GM19455 (cell line): ENCODE results near the gene MAP2K5.

Source experiments
- ATAC-seq: cut with Tn5 transposase; IDR thresholded peaks from one replicate; pipeline ENCODE4 v1.9.1; 2021; ENCODE audit not compliant: unreplicated experiment

The MAP2K5 gene

GRCh38 chr15:67746022-67746421, 203.5 kb downstream of the MAP2K5 start:
- no peak for ATAC-seq

GRCh38 chr15:67746450-67746849, 203.9 kb downstream of the MAP2K5 start:
- ATAC-seq = no peak

GRCh38 chr15:67747921-67748320, 205.4 kb downstream of the MAP2K5 start:
- no peak for ATAC-seq

GRCh38 chr15:67750371-67750770, 207.9 kb downstream of the MAP2K5 start:
- ATAC-seq = no peak

- ATAC-seq = no peak
Measured at GRCh38 chr15:67753891-67754290, 211.4 kb downstream of the MAP2K5 start.

- no peak for ATAC-seq
Measured at GRCh38 chr15:67755264-67755663, 212.8 kb downstream of the MAP2K5 start.

GRCh38 chr15:67755936-67756335, 213.4 kb downstream of the MAP2K5 start:
- no peak for ATAC-seq

GRCh38 chr15:67758619-67759300, 216.3 kb downstream of the MAP2K5 start:
- no peak for ATAC-seq

GRCh38 chr15:67760901-67761300, 218.4 kb downstream of the MAP2K5 start:
- no peak for ATAC-seq

GRCh38 chr15:67761343-67761742, 218.8 kb downstream of the MAP2K5 start:
- no peak for ATAC-seq

GRCh38 chr15:67762610-67763368, 220.3 kb downstream of the MAP2K5 start:
- ATAC-seq = peak; percentile 83

GRCh38 chr15:67765701-67766100, 223.2 kb downstream of the MAP2K5 start:
- no peak for ATAC-seq

- no peak for ATAC-seq
Measured at GRCh38 chr15:67766968-67767367, 224.5 kb downstream of the MAP2K5 start.

GRCh38 chr15:67768313-67768977, 225.9 kb downstream of the MAP2K5 start:
- ATAC-seq = no peak

- ATAC-seq = no peak
Measured at GRCh38 chr15:67769497-67770357, 227.2 kb downstream of the MAP2K5 start.

GRCh38 chr15:67770358-67770628, 227.8 kb downstream of the MAP2K5 start:
- no peak for ATAC-seq

GRCh38 chr15:67771189-67771800, 228.8 kb downstream of the MAP2K5 start:
- ATAC-seq = no peak

- no peak for ATAC-seq
Measured at GRCh38 chr15:67774626-67775025, 232.1 kb downstream of the MAP2K5 start.

GRCh38 chr15:67775250-67775649, 232.7 kb downstream of the MAP2K5 start:
- no peak for ATAC-seq

GRCh38 chr15:67775998-67776397, 233.5 kb downstream of the MAP2K5 start:
- ATAC-seq = no peak

- ATAC-seq = no peak
Measured at GRCh38 chr15:67776600-67776999, 234.1 kb downstream of the MAP2K5 start.
